GM13977 (cell line): ENCODE results near the gene ADAM8.

Experiments
- DNase-seq: peaks from one replicate; pipeline ENCODE4 v3.0.0; 2012; ENCODE audit warnings: low spot score
- CTCF ChIP-seq: IDR thresholded peaks from 2 replicates; pipeline ENCODE4 v1.5.1; 2012; ENCODE audit warnings: mild to moderate bottlenecking, control low read depth; ENCODE audit not compliant: insufficient read depth; ENCODE audit errors: extremely low read depth, missing control alignments
- in situ Hi-C: fragments of 300-500 bp; cut with MboI; formaldehyde crosslinking; loops from one replicate; pipeline ENCODE4 v1.12.0; 2022; ENCODE audit warnings: low sequenced_read_pairs, low pct_unique_long_range_greater_than_20kb, mixed read lengths, inconsistent platforms; ENCODE audit not compliant: unreplicated experiment

ADAM8 gene

GRCh38 chr10:133272964-133273420 is 3.7 kb downstream of the ADAM8 start:
- in situ Hi-C loops: no loop called here
- DNase-seq: no peak
- no peak for TF ChIP-seq CTCF

- in situ Hi-C loops: no loop called here
- DNase-seq: no peak
- TF ChIP-seq CTCF: no peak
Observed at GRCh38 chr10:133272301-133272963, 4.2 kb downstream of the ADAM8 start.

- no peak for DNase-seq
- no peak for TF ChIP-seq CTCF
- in situ Hi-C loops: no loop called here
Observed at GRCh38 chr10:133271521-133272300, 5.0 kb downstream of the ADAM8 start.

GRCh38 chr10:133270773-133271297 is 5.8 kb downstream of the ADAM8 start:
- in situ Hi-C loops: no loop called here
- no peak for DNase-seq
- no peak for TF ChIP-seq CTCF

- no peak for TF ChIP-seq CTCF
- in situ Hi-C loops: no loop called here
Observed at GRCh38 chr10:133270204-133270603, 6.5 kb downstream of the ADAM8 start.

GRCh38 chr10:133269367-133269766 is 7.3 kb downstream of the ADAM8 start:
- in situ Hi-C loops: no loop called here

More at GRCh38 chr10:133270204-133270603, 6.5 kb downstream of the ADAM8 start:
- DNase-seq: no peak

More at GRCh38 chr10:133269367-133269766, 7.3 kb downstream of the ADAM8 start:
- TF ChIP-seq CTCF: no peak
- DNase-seq: no peak
